ENCODE results near the gene HCN4. TPM values are rescaled to one million over a fixed set of nuclear protein-coding genes. Genes with fewer than 3 reads are reported as not detected.

The HCN4 gene
- total RNA-seq, 5 donors from 2014 or later (not counting 1 experiment from before 2014, with no cell fraction given) = not detected

- Histone ChIP-seq H3K4me1 (ENCODE audit: control insufficient read depth in 1 of 2, extremely low read depth in 1 of 2, insufficient read depth in 2 of 2, low read length in 2 of 2) (no peaks in the 10 kb centered on the region), H3K27ac (ENCODE audit: low read length) (no peak overlapping the region), H3K27me3 (replicated peaks in 1 of 2; ENCODE audit: control insufficient read depth in 2 of 2, extremely low read depth in 1 of 2, insufficient read depth in 2 of 2, low read length in 1 of 2) (peaks cover 0 to 35% of the 10 kb centered on the region in 2 experiments), H3K9me3 (no peaks in the 10 kb centered on the region), H3K4me3 (ENCODE audit: control insufficient read depth in 1 of 2, extremely low read depth in 1 of 2, low read length in 1 of 2) (no peak overlapping the region), H3K36me3 (ENCODE audit: control insufficient read depth in 2 of 2, extremely low read depth in 1 of 2, insufficient read depth in 1 of 2, low read length in 1 of 2) (no peaks in the 10 kb centered on the region)
- WGBS (ENCODE audit: insufficient coverage) = 100% methylated on average over 1 of the region's 2 CpGs
- no peaks in the 10 kb centered on the region for H3K9me3 Mint-ChIP-seq
- ChIA-PET POLR2A (no interaction called here), CTCF (no interaction called here)
- H3K36me3 Mint-ChIP-seq = no peaks in the 10 kb centered on the region
- peaks cover 29 to 35% of the 10 kb centered on the region in 2 donors for H3K27me3 Mint-ChIP-seq
- ATAC-seq (replicated peaks in 1 of 4) = no peak
- H3K27ac Mint-ChIP-seq = no peak overlapping the region
- no peaks in the 10 kb centered on the region for H3K4me1 Mint-ChIP-seq
- H3K4me3 Mint-ChIP-seq = no peak overlapping the region
- DNase-seq = no peak
Measured at GRCh38 chr15:73395671-73396070, 26.9 kb upstream of the HCN4 start.

GRCh38 chr15:73394782-73395181 is 26.0 kb upstream of the HCN4 start:
- POLR2A ChIA-PET = no interaction called here
- Histone ChIP-seq H3K27me3 (replicated peaks in 1 of 2; ENCODE audit: control insufficient read depth in 2 of 2, extremely low read depth in 1 of 2, insufficient read depth in 2 of 2, low read length in 1 of 2) (peaks cover 0 to 35% of the 10 kb centered on the region in 2 experiments), H3K27ac (ENCODE audit: low read length) (no peak overlapping the region), H3K9me3 (no peaks in the 10 kb centered on the region), H3K4me3 (ENCODE audit: control insufficient read depth in 1 of 2, extremely low read depth in 1 of 2, low read length in 1 of 2) (no peak overlapping the region), H3K36me3 (ENCODE audit: control insufficient read depth in 2 of 2, extremely low read depth in 1 of 2, insufficient read depth in 1 of 2, low read length in 1 of 2) (no peaks in the 10 kb centered on the region), H3K4me1 (ENCODE audit: control insufficient read depth in 1 of 2, extremely low read depth in 1 of 2, insufficient read depth in 2 of 2, low read length in 2 of 2) (no peaks in the 10 kb centered on the region)
- ATAC-seq (replicated peaks in 1 of 4) (no peak), DNase-seq (no peak)
- no peaks in the 10 kb centered on the region for H3K36me3 Mint-ChIP-seq
- H3K27ac Mint-ChIP-seq = no peak overlapping the region
- no peaks in the 10 kb centered on the region for H3K9me3 Mint-ChIP-seq
- peaks cover 33 to 36% of the 10 kb centered on the region in 2 donors for H3K27me3 Mint-ChIP-seq
- H3K4me1 Mint-ChIP-seq = no peaks in the 10 kb centered on the region
- CTCF ChIA-PET = no interaction called here
- no peak overlapping the region for H3K4me3 Mint-ChIP-seq

GRCh38 chr15:73393336-73393735 is 24.6 kb upstream of the HCN4 start:
- H3K27me3 Mint-ChIP-seq = peaks cover 22 to 34% of the 10 kb centered on the region in 2 donors
- H3K27ac Mint-ChIP-seq = no peak overlapping the region
- ChIA-PET CTCF (no interaction called here), POLR2A (no interaction called here)
- 100% methylated on average over 1 of the region's 2 CpGs for WGBS (ENCODE audit: insufficient coverage)
- Histone ChIP-seq H3K4me1 (ENCODE audit: control insufficient read depth in 1 of 2, extremely low read depth in 1 of 2, insufficient read depth in 2 of 2, low read length in 2 of 2) (no peaks in the 10 kb centered on the region), H3K27me3 (replicated peaks in 1 of 2; ENCODE audit: control insufficient read depth in 2 of 2, extremely low read depth in 1 of 2, insufficient read depth in 2 of 2, low read length in 1 of 2) (peaks cover 0 to 34% of the 10 kb centered on the region in 2 experiments), H3K27ac (ENCODE audit: low read length) (no peak overlapping the region), H3K36me3 (ENCODE audit: control insufficient read depth in 2 of 2, extremely low read depth in 1 of 2, insufficient read depth in 1 of 2, low read length in 1 of 2) (no peaks in the 10 kb centered on the region), H3K4me3 (ENCODE audit: control insufficient read depth in 1 of 2, extremely low read depth in 1 of 2, low read length in 1 of 2) (no peak overlapping the region), H3K9me3 (no peaks in the 10 kb centered on the region)
- no peak overlapping the region for H3K4me3 Mint-ChIP-seq
- H3K4me1 Mint-ChIP-seq = no peaks in the 10 kb centered on the region
- DNase-seq = no peak
- no peaks in the 10 kb centered on the region for H3K9me3 Mint-ChIP-seq
- no peaks in the 10 kb centered on the region for H3K36me3 Mint-ChIP-seq
- no peak for ATAC-seq (replicated peaks in 1 of 4)

- Mint-ChIP-seq H3K36me3 (no peaks in the 10 kb centered on the region), H3K4me3 (no peak overlapping the region), H3K27ac (no peak overlapping the region), H3K4me1 (peaks cover 0 to 4% (median 0%) of the 10 kb centered on the region in 3 donors), H3K9me3 (no peaks in the 10 kb centered on the region), H3K27me3 (peaks cover 29 to 30% of the 10 kb centered on the region in 2 donors)
- no peaks in the 10 kb centered on the region for H3K4me1 ChIP-seq (ENCODE audit: control insufficient read depth in 1 of 2, extremely low read depth in 1 of 2, insufficient read depth in 2 of 2, low read length in 2 of 2)
- ChIA-PET POLR2A (no interaction called here), CTCF (no interaction called here)
- no peak for ATAC-seq (replicated peaks in 1 of 4)
- no peaks in the 10 kb centered on the region for H3K9me3 ChIP-seq
- DNase-seq = no peak
- no peaks in the 10 kb centered on the region for H3K36me3 ChIP-seq (ENCODE audit: control insufficient read depth in 2 of 2, extremely low read depth in 1 of 2, insufficient read depth in 1 of 2, low read length in 1 of 2)
- H3K27me3 ChIP-seq (replicated peaks in 1 of 2; ENCODE audit: control insufficient read depth in 2 of 2, extremely low read depth in 1 of 2, insufficient read depth in 2 of 2, low read length in 1 of 2) = peaks cover 0 to 36% of the 10 kb centered on the region in 2 experiments
- 100% methylated on average over 1 of the region's 2 CpGs for WGBS (ENCODE audit: insufficient coverage)
- no peak overlapping the region for H3K4me3 ChIP-seq (ENCODE audit: control insufficient read depth in 1 of 2, extremely low read depth in 1 of 2, low read length in 1 of 2)
- H3K27ac ChIP-seq (ENCODE audit: low read length) = no peak overlapping the region
Measured at GRCh38 chr15:73392025-73392424, 23.3 kb upstream of the HCN4 start.

- DNase-seq (no peak), ATAC-seq (replicated peaks in 1 of 4) (no peak)
- Histone ChIP-seq H3K36me3 (ENCODE audit: control insufficient read depth in 2 of 2, extremely low read depth in 1 of 2, insufficient read depth in 1 of 2, low read length in 1 of 2) (no peaks in the 10 kb centered on the region), H3K27me3 (replicated peaks in 1 of 2; ENCODE audit: control insufficient read depth in 2 of 2, extremely low read depth in 1 of 2, insufficient read depth in 2 of 2, low read length in 1 of 2) (peaks cover 0 to 38% of the 10 kb centered on the region in 2 experiments), H3K4me3 (ENCODE audit: control insufficient read depth in 1 of 2, extremely low read depth in 1 of 2, low read length in 1 of 2) (no peak overlapping the region), H3K4me1 (ENCODE audit: control insufficient read depth in 1 of 2, extremely low read depth in 1 of 2, insufficient read depth in 2 of 2, low read length in 2 of 2) (no peaks in the 10 kb centered on the region), H3K27ac (ENCODE audit: low read length) (no peak overlapping the region), H3K9me3 (no peaks in the 10 kb centered on the region)
- Mint-ChIP-seq H3K36me3 (no peaks in the 10 kb centered on the region), H3K4me3 (no peak overlapping the region), H3K27ac (no peak overlapping the region), H3K9me3 (no peaks in the 10 kb centered on the region), H3K4me1 (peaks cover 0 to 4% (median 0%) of the 10 kb centered on the region in 3 donors), H3K27me3 (peaks cover 24 to 29% of the 10 kb centered on the region in 2 donors)
- CTCF ChIA-PET = no interaction called here
- POLR2A ChIA-PET = no interaction called here
- WGBS (ENCODE audit: insufficient coverage) = 78% methylated on average over 6 of the region's 7 CpGs
Measured at GRCh38 chr15:73391128-73391872, 22.5 kb upstream of the HCN4 start.

GRCh38 chr15:73389971-73390544 is 21.3 kb upstream of the HCN4 start:
- Histone ChIP-seq H3K4me1 (ENCODE audit: control insufficient read depth in 1 of 2, extremely low read depth in 1 of 2, insufficient read depth in 2 of 2, low read length in 2 of 2) (no peaks in the 10 kb centered on the region), H3K9me3 (no peaks in the 10 kb centered on the region), H3K36me3 (ENCODE audit: control insufficient read depth in 2 of 2, extremely low read depth in 1 of 2, insufficient read depth in 1 of 2, low read length in 1 of 2) (no peaks in the 10 kb centered on the region), H3K27me3 (replicated peaks in 1 of 2; ENCODE audit: control insufficient read depth in 2 of 2, extremely low read depth in 1 of 2, insufficient read depth in 2 of 2, low read length in 1 of 2) (peaks cover 0 to 39% of the 10 kb centered on the region in 2 experiments), H3K27ac (ENCODE audit: low read length) (no peak overlapping the region), H3K4me3 (ENCODE audit: control insufficient read depth in 1 of 2, extremely low read depth in 1 of 2, low read length in 1 of 2) (no peak overlapping the region)
- no peaks in the 10 kb centered on the region for H3K9me3 Mint-ChIP-seq
- ATAC-seq (replicated peaks in 1 of 4) = no peak
- peaks cover 0 to 4% (median 0%) of the 10 kb centered on the region in 3 donors for H3K4me1 Mint-ChIP-seq
- no peak overlapping the region for H3K4me3 Mint-ChIP-seq
- H3K36me3 Mint-ChIP-seq = no peaks in the 10 kb centered on the region
- no CpG with 5 or more reads among the region's 2 CpGs for WGBS (ENCODE audit: insufficient coverage)
- no peak for DNase-seq
- peaks cover 28 to 36% of the 10 kb centered on the region in 2 donors for H3K27me3 Mint-ChIP-seq
- POLR2A ChIA-PET = no interaction called here
- CTCF ChIA-PET = no interaction called here
- H3K27ac Mint-ChIP-seq = no peak overlapping the region

Data from T-cell (primary cell).